GM12878 (cell line): ENCODE data around the gene PTPRJ. TPM values are rescaled to one million over a fixed set of nuclear protein-coding genes. Genes with fewer than 3 reads are reported as not detected.

Source experiments
- ATAC-seq: fragments of 200-7000 bp; cut with Tn5 transposase; 3 replicates; pipeline ENCODE4 v1.9.1; 2020; ENCODE audit warnings: mild to moderate bottlenecking, moderate library complexity
- BruUV-seq: library from RNA; stranded (reverse); fragments of 400-500 nt; replicated peaks from 2 replicates; lab custom pipeline; 2021; lab: Mats Ljungman, UMichigan
- CTCF ChIA-PET: fragments of 300-600 bp; sonication (Branson Sonifier 250); formaldehyde crosslinking; extraction: SDS; loops from one replicate; lab custom pipeline; 2021; ENCODE audit warnings: inconsistent platforms; lab: Yijun Ruan, JAX
- POLR2A ChIA-PET: fragments of 350-600 bp; formaldehyde crosslinking; extraction: SDS; loops from one replicate; lab custom pipeline; 2021; ENCODE audit warnings: inconsistent platforms; lab: Charles Lee
- RAD21 ChIA-PET: fragments of 300-600 bp; sonication (Branson Sonifier 250); formaldehyde crosslinking; loops from one replicate; lab custom pipeline; 2023; ENCODE audit warnings: antibody characterized with exemption; ENCODE audit not compliant: unreplicated experiment; lab: Charles Lee
- SMC1A ChIA-PET: fragments of 300-600 bp; sonication (Branson Sonifier 250); formaldehyde crosslinking; loops from one replicate; lab custom pipeline; 2023; ENCODE audit not compliant: unreplicated experiment, uncharacterized antibody; lab: Charles Lee
- DNase-seq: peaks from one replicate; pipeline ENCODE4 v3.0.0-alpha.2; 2011; ENCODE audit warnings: low read depth, low spot score
- FAIRE-seq: peaks from 3 replicates; lab custom pipeline; 2011; peaks lifted over from hg19 to GRCh38; lab: Jason Lieb, UNC
- H2AFZ ChIP-seq: 2 replicates; pipeline ENCODE4 v1.6.0; 2011; ENCODE audit warnings: low read depth, low read length, control low read depth; ENCODE audit not compliant: control insufficient read depth
- H3K27ac ChIP-seq: 2 replicates; pipeline ENCODE4 v1.5.1; 2011; ENCODE audit warnings: control low read depth; ENCODE audit not compliant: control insufficient read depth, insufficient read depth
- H3K27me3 ChIP-seq, 2 experiments: replicated peaks in 1 of 2; 2 replicates each; pipeline versions ENCODE4 v1.6.0 to v1.6.1; 2011; ENCODE audit warnings: low read length in 1 of 2; ENCODE audit not compliant: control insufficient read depth in 2 of 2, insufficient read depth in 2 of 2
- H3K36me3 ChIP-seq, 2 experiments: 2 replicates each; pipeline ENCODE4 v1.5.1; 2011; ENCODE audit warnings: low read length in 1 of 2; ENCODE audit not compliant: control insufficient read depth in 2 of 2, insufficient read depth in 2 of 2
- H3K4me1 ChIP-seq: 2 replicates; pipeline ENCODE4 v1.6.1; 2011; ENCODE audit warnings: mild to moderate bottlenecking, low read length, moderate library complexity, mixed read lengths; ENCODE audit not compliant: control insufficient read depth, insufficient read depth
- H3K4me2 ChIP-seq: 2 replicates; pipeline ENCODE4 v1.6.0; 2011; ENCODE audit warnings: control low read depth; ENCODE audit not compliant: control insufficient read depth, insufficient read depth
- H3K4me3 ChIP-seq: fragments of 200-600 bp; sonication (generic); 2 replicates; pipeline ENCODE4 v1.5.1; 2016
- H3K79me2 ChIP-seq: 2 replicates; pipeline ENCODE4 v1.6.0; 2011; ENCODE audit warnings: low read length; ENCODE audit not compliant: control insufficient read depth, insufficient read depth
- H3K9ac ChIP-seq: 2 replicates; pipeline ENCODE4 v1.8.0; 2011; ENCODE audit warnings: low read length, control low read depth, mixed read lengths; ENCODE audit not compliant: control insufficient read depth, insufficient read depth
- H3K9me3 ChIP-seq: replicated peaks from 3 replicates; pipeline ENCODE4 v1.5.1; 2011; ENCODE audit warnings: mild to moderate bottlenecking, low read length; ENCODE audit not compliant: control insufficient read depth, insufficient read depth
- H4K20me1 ChIP-seq: 2 replicates; pipeline ENCODE4 v1.6.0; 2011; ENCODE audit not compliant: control insufficient read depth, insufficient read depth
- CTCF ChIP-seq, 3 experiments: IDR thresholded peaks in 2 of 3; conservative IDR thresholded peaks in 1 of 3; 2 replicates each; pipeline ENCODE4 v1.5.1; 2011; ENCODE audit warnings: low read depth in 3 of 3, low read length in 3 of 3, mild to moderate bottlenecking in 3 of 3, control low read depth in 2 of 3, moderate library complexity in 2 of 3, inconsistent platforms in 1 of 3, mixed read lengths in 1 of 3; ENCODE audit not compliant: control insufficient read depth in 2 of 3, insufficient read depth in 1 of 3; ENCODE audit errors: extremely low read depth in 1 of 3
- DPF2 ChIP-seq: fragments of 450-650 bp; IDR thresholded peaks from 2 replicates; pipeline ENCODE4 v1.6.1; 2017; ENCODE audit warnings: mild to moderate bottlenecking
- IKZF1 ChIP-seq: fragments of 450-650 bp; conservative IDR thresholded peaks from 2 replicates; pipeline ENCODE4 v1.6.1; 2017; ENCODE audit warnings: antibody characterized with exemption, mild to moderate bottlenecking
- IRF4 ChIP-seq: IDR thresholded peaks from 2 replicates; pipeline ENCODE4 v1.6.1; 2011; ENCODE audit warnings: low read depth, low read length
- RAD21 ChIP-seq: IDR thresholded peaks from 2 replicates; pipeline ENCODE4 v1.6.1; 2011; ENCODE audit warnings: mild to moderate bottlenecking, low read depth, low read length, moderate library complexity; ENCODE audit not compliant: insufficient read depth
- SMC3 ChIP-seq: IDR thresholded peaks from 2 replicates; pipeline ENCODE4 v1.6.1; 2011; ENCODE audit warnings: low read length, improper control_type of control experiment, borderline replicate concordance
- YY1 ChIP-seq: IDR thresholded peaks from 2 replicates; pipeline ENCODE4 v1.6.1; 2011; ENCODE audit warnings: low read depth, mild to moderate bottlenecking, low read length
- WGBS: methylation state at CpG from one replicate; pipeline ENCODE4 v1.1.6; 2016; ENCODE audit warnings: low lambda C conversion rate; ENCODE audit not compliant: insufficient replicate concordance, insufficient coverage; ENCODE audit errors: missing lambda C conversion rate; 5-methylcytosine and 5-hydroxymethylcytosine counted together
- in situ Hi-C: fragments of 300-500 bp; cut with MboI; formaldehyde crosslinking; loops from 9 replicates; pipeline ENCODE4 v1.14.3; 2018; ENCODE audit warnings: mixed read lengths
- intact Hi-C: fragments of 100-400 bp; cut with micrococcal nuclease; formaldehyde crosslinking; loops from one replicate; pipeline ENCODE4 v1.14.2; 2022; ENCODE audit not compliant: unreplicated experiment
- polyA plus RNA-seq, 11 experiments: library from polyadenylated mRNA; depleted of rRNA in 4 of 11; unstranded in 6 of 11; stranded (reverse) in 5 of 11; fragments of >200 nt; fragmentation: Nextera tagmentation in 4 of 11; fragmentation: Illumina TruSeq in 1 of 11; extraction: Ambion mirVana in 4 of 11; extraction: Trizol in 1 of 11; gene quantifications; 1 replicate in 1 of 11; 2 replicates in 10 of 11; pipeline versions ENCODE4 v1.2.1 to v1.2.3, GENCODE V29; 2011 to 2016; ENCODE audit warnings: inconsistent platforms in 2 of 11, missing spikeins in 2 of 11, low read depth in 1 of 11
- total RNA-seq, 4 experiments: library from RNA; depleted of rRNA in 3 of 4; stranded (reverse); fragments of >200 nt in 3 of 4; fragmentation: Illumina TruSeq in 1 of 4; extraction: Trizol in 1 of 4; gene quantifications; 2 replicates each; pipeline versions ENCODE4 v1.2.1 to v1.2.3, GENCODE V29; 2013 to 2021

Gene PTPRJ
- total and polyA plus RNA-seq, 10 of the 15 experiments (the other 5 are each of a cell fraction or from before 2014, with no cell fraction given): 0.22 to 22.4 (median 7.4) TPM

- POLR2A ChIA-PET: no interaction called here
- intact Hi-C loops: loop anchor here (2.0 to 10.0 kb wide), 3 partner anchors 134 to 1824 kb away; partner anchors contain the start of gene OR4S1
- WGBS: 30% methylated on average over 14 of the region's 14 CpGs
- Histone ChIP-seq H3K4me2 (no peak overlapping the region), H3K79me2 (no peaks in the 10 kb centered on the region), H3K36me3 (no peaks in the 10 kb centered on the region), H3K27me3 (no peaks in the 10 kb centered on the region), H3K9me3 (no peaks in the 10 kb centered on the region), H3K4me3 (no peak overlapping the region), H3K27ac (no peak overlapping the region), H3K9ac (no peak overlapping the region), H2AFZ (no peak overlapping the region), H4K20me1 (no peaks in the 10 kb centered on the region; the same call in 1 of the 2 replicates), H3K4me1 (peaks cover 4% of the 10 kb centered on the region; the same call in 1 of the 2 replicates)
- BruUV-seq: no TSS peak
- peak; percentile 57 for FAIRE-seq
- no peak for TF ChIP-seq IKZF1
- TF ChIP-seq RAD21: peak; percentile 89
- TF ChIP-seq IRF4: no peak
- peak; percentile 54; the same call in 1 of the 2 replicates for TF ChIP-seq YY1
- peak; percentile 63 for TF ChIP-seq SMC3
- no peak for TF ChIP-seq DPF2
- TF ChIP-seq CTCF (IDR thresholded peaks at IDR 0.05 in 2 of 3, conservative IDR thresholded peaks at IDR 0.05 in 1 of 3; ENCODE audit: control insufficient read depth in 2 of 3, extremely low read depth in 1 of 3, insufficient read depth in 1 of 3, low read depth in 3 of 3, low read length in 3 of 3): peak; percentile 83 to 99 (median 96)
- CTCF ChIA-PET: interaction anchor here (0.6 to 1.4 kb wide), 5 partner anchors 94 to 1822 kb away, joined by 3 read pairs; no protein-coding TSS in a partner anchor
- SMC1A ChIA-PET: no interaction called here
- RAD21 ChIA-PET: interaction anchor here (1.2 kb wide), 2 partner anchors 134 to 239 kb away, joined by 4 to 6 read pairs; no protein-coding TSS in a partner anchor
- in situ Hi-C loops: no loop called here
- no peak for DNase-seq
- peak; percentile 96 for ATAC-seq
Measured at GRCh38 chr11:48172818-48173609, 192.7 kb downstream of the PTPRJ start.
